ENCODE measurements around the gene MAGEA4.

- no peak for TF ChIP-seq CTCF (IDR thresholded peaks at IDR 0.05)
- no peak for TF ChIP-seq POLR2AphosphoS5 (IDR thresholded peaks at IDR 0.05; ENCODE audit: insufficient read depth in 1 of 2, low read depth in 1 of 2)
Observed at GRCh38 chrX:151873096-151873495, 39.6 kb upstream of the MAGEA4 start.
